PC-3 (cell line): ENCODE measurements around the gene ORMDL3. TPM values are rescaled to one million over a fixed set of nuclear protein-coding genes. Genes with fewer than 3 reads are reported as not detected.

Source experiments
- ATAC-seq: fragments of 200-7000 bp; cut with Tn5 transposase; 2 replicates; pipeline ENCODE4 v1.9.1; 2020; ENCODE audit warnings: mild to moderate bottlenecking, moderate library complexity
- Bru-seq: library from RNA; stranded (reverse); fragments of 400-500 nt; gene quantifications from one replicate; lab custom pipeline; 2021; lab: Mats Ljungman, UMichigan
- BruChase-seq, 2 experiments: library from RNA; stranded (reverse); fragments of 400-500 nt; gene quantifications; one replicate each; lab custom pipeline; 2021; lab: Mats Ljungman, UMichigan
- BruUV-seq: library from RNA; stranded (reverse); fragments of 400-500 nt; replicated peaks from 2 replicates; lab custom pipeline; 2021; lab: Mats Ljungman, UMichigan
- CTCF ChIA-PET: fragments of 300-600 bp; sonication (Branson Sonifier 250); formaldehyde crosslinking; loops from one replicate; lab custom pipeline; 2022; ENCODE audit warnings: antibody characterized with exemption; lab: Charles Lee
- POLR2A ChIA-PET: fragments of 300-600 bp; sonication (Branson Sonifier 250); formaldehyde crosslinking; loops from one replicate; lab custom pipeline; 2022; ENCODE audit warnings: antibody characterized with exemption; ENCODE audit not compliant: unreplicated experiment; lab: Charles Lee
- DNase-seq: peaks from one replicate; pipeline ENCODE4 v3.0.0-alpha.2; 2015
- H2AFZ ChIP-seq: fragments of 300-600 bp; sonication (generic); 2 replicates; pipeline ENCODE4 v1.6.0; 2016; ENCODE audit warnings: antibody characterized with exemption, low read length
- H3F3A ChIP-seq: fragments of 300-600 bp; sonication (generic); one replicate; pipeline ENCODE4 v1.6.0; 2017; ENCODE audit warnings: antibody characterized with exemption, low read length, control low read depth, mild to moderate bottlenecking; ENCODE audit not compliant: unreplicated experiment
- H3K27ac ChIP-seq: fragments of 300-600 bp; sonication (generic); 2 replicates; pipeline ENCODE4 v1.5.1; 2016; ENCODE audit warnings: mild to moderate bottlenecking, low read length
- H3K27me3 ChIP-seq: fragments of 300-600 bp; sonication (generic); 2 replicates; pipeline ENCODE4 v1.6.1; 2016; ENCODE audit warnings: low read length, mixed read lengths
- H3K36me3 ChIP-seq: fragments of 300-600 bp; sonication (generic); 2 replicates; pipeline ENCODE4 v1.6.1; 2016; ENCODE audit warnings: low read depth, mixed run types, low read length, mixed read lengths
- H3K4me1 ChIP-seq: fragments of 300-600 bp; sonication (generic); 2 replicates; pipeline ENCODE4 v1.5.1; 2016; ENCODE audit warnings: low read length; ENCODE audit not compliant: insufficient read depth
- H3K4me2 ChIP-seq: fragments of 300-600 bp; sonication (generic); 2 replicates; pipeline ENCODE4 v1.6.0; 2016; ENCODE audit warnings: low read length
- H3K4me3 ChIP-seq: fragments of 300-600 bp; sonication (generic); 2 replicates; pipeline ENCODE4 v1.5.1; 2016; ENCODE audit warnings: mild to moderate bottlenecking, low read length, mixed read lengths
- H3K79me2 ChIP-seq: fragments of 300-600 bp; sonication (generic); 2 replicates; pipeline ENCODE4 v1.6.1; 2017; ENCODE audit warnings: low read length, mixed read lengths
- H3K9ac ChIP-seq: fragments of 300-600 bp; sonication (generic); 2 replicates; pipeline ENCODE4 v1.6.0; 2016; ENCODE audit warnings: mild to moderate bottlenecking, low read length
- H3K9me2 ChIP-seq: fragments of 300-600 bp; sonication (generic); replicated peaks from 2 replicates; pipeline ENCODE4 v1.6.1; 2016; ENCODE audit warnings: mixed run types, low read length, mixed read lengths
- H3K9me3 ChIP-seq: fragments of 300-600 bp; sonication (generic); 2 replicates; pipeline ENCODE4 v1.6.1; 2016; ENCODE audit warnings: low read length, mixed read lengths
- H4K20me1 ChIP-seq: fragments of 300-600 bp; sonication (generic); 2 replicates; pipeline ENCODE4 v1.6.1; 2016; ENCODE audit warnings: low read length, mixed read lengths
- EZH2 ChIP-seq: fragments of 300-600 bp; sonication (generic); IDR thresholded peaks from one replicate; pipeline ENCODE4 v1.6.1; 2017; ENCODE audit warnings: antibody characterized with exemption, mild to moderate bottlenecking, low read length; ENCODE audit not compliant: unreplicated experiment
- EZH2phosphoT487 ChIP-seq: fragments of 300-600 bp; sonication (generic); IDR thresholded peaks from 2 replicates; pipeline ENCODE4 v1.6.1; 2018; ENCODE audit warnings: mild to moderate bottlenecking, antibody characterized with exemption, low read length, borderline replicate concordance
- intact Hi-C: fragments of 100-400 bp; cut with micrococcal nuclease; formaldehyde crosslinking; loops from 2 replicates; pipeline ENCODE4 v1.9.0; 2023
- long read RNA-seq: library from polyadenylated mRNA; unstranded; transcript quantifications from one replicate; pipeline ENCODE4 v2.0.0, GENCODE V29; 2021; ENCODE audit not compliant: unreplicated experiment
- total RNA-seq: library from RNA; depleted of rRNA; stranded (reverse); fragments of >200 nt; gene quantifications from 2 replicates; pipeline ENCODE4 v1.2.3, GENCODE V29; 2014; rRNA removed
- TF ChIP-seq, protein P1 (sequence below): fragments of 300-600 bp; sonication (generic); conservative IDR thresholded peaks from 2 replicates; pipeline ENCODE4 v1.5.1; 2017; ENCODE audit warnings: antibody characterized with exemption, low read depth, mild to moderate bottlenecking, low read length

ORMDL3 gene, protein sequence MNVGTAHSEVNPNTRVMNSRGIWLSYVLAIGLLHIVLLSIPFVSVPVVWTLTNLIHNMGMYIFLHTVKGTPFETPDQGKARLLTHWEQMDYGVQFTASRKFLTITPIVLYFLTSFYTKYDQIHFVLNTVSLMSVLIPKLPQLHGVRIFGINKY
- total RNA-seq (27.0 and 27.4 TPM in 2 replicates), Bru-seq, nascent RNA (percentile 70 among the genes with signal in this experiment), BruChase-seq, experiment 1, labeled RNA remaining after a 6-hour chase (percentile 92 among the genes with signal in this experiment), BruChase-seq, experiment 2, labeled RNA remaining after a 2-hour chase (percentile 84 among the genes with signal in this experiment)
- long read RNA-seq, partial matches to known transcripts = 2 of 3 reads
- long read RNA-seq, other reads (novel, unspliced or antisense) = 0 of 3 reads

DNA sequence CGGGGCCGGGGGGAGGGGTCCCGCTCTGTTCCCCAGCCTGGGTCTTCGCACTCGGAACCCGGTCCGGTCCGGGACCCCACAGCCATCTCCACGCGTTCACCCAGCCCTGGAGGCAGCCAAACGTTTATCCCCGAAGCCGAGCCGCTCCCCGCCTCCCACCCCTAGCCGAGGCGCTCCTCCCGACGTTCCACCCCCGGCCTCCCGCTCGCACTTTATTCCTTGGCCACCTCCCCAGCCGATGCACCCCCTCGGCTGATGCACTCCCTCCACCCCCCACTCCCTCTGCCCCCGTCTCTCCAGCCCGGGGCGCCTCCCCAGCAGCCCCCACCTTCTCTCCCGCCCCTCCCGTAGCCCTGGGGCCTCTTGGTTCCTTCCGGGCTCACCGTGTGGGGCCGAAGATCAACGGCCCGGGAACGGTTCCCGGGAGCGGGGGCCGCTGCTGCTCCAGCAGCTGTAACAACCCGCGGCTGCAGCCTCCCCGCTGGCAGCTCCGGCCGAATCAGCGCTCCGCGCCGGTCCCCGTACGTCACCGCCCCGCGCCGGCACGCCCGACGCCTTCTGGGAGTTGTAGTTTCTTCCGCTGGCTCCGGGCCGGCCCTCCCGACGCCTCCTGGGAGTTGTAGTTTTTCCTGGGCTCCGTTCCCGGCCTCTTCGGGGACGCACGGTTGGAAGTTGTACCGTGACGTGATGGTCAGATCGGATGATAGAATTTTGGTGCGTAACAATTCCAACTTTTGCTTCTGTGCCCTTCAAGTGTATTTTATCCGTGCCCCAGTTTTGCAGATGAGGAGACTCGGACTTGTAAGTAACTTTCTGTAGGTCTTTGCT lies at the start of gene ORMDL3, which contains the start of gene LRRC3C:
TSS of gene ORMDL3 (minus strand) at position 501 of the 828 bp plus-strand sequence. CDS start 3,398 bp downstream, outside the sequence.
TSS of gene LRRC3C (plus strand) at position 632 of the 828 bp plus-strand sequence. CDS start 13,792 bp downstream, outside the sequence.
- no TSS peak for BruUV-seq
- Histone ChIP-seq H3K9me2 (no peaks in the 10 kb centered on the region), H3K4me3 (peak within 1 kb of the TSS; percentile 93), H2AFZ (peak within 1 kb of the TSS; percentile 78), H3K9ac (peak within 1 kb of the TSS; percentile 79), H3F3A (peaks cover 4% of the 10 kb centered on the region), H3K27me3 (no peaks in the 10 kb centered on the region), H4K20me1 (no peaks in the 10 kb centered on the region), H3K4me1 (peaks cover 43% of the 10 kb centered on the region), H3K79me2 (peaks cover 25% of the 10 kb centered on the region), H3K27ac (peak within 1 kb of the TSS; percentile 54), H3K36me3 (no peaks in the 10 kb centered on the region; the same call in 1 of the 2 replicates), H3K4me2 (peak within 1 kb of the TSS; percentile 97), H3K9me3 (no peaks in the 10 kb centered on the region)
- intact Hi-C loops = loop anchor here (2.0 kb wide), 1 partner anchor 31 kb away; no protein-coding TSS in a partner anchor
- ATAC-seq = peak; percentile 70
- CTCF ChIA-PET = interaction anchor here (0.6 kb wide), 1 partner anchor 53 kb away, joined by 4 read pairs; the partner anchor contains the start of gene PSMD3
- DNase-seq = peak; percentile 85
- POLR2A ChIA-PET = interaction anchor here (0.5 kb wide), 1 partner anchor 1621 kb away, joined by 4 read pairs; no protein-coding TSS in a partner anchor
- TF ChIP-seq EZH2phosphoT487 = no peak
- TF ChIP-seq, protein P1, sequence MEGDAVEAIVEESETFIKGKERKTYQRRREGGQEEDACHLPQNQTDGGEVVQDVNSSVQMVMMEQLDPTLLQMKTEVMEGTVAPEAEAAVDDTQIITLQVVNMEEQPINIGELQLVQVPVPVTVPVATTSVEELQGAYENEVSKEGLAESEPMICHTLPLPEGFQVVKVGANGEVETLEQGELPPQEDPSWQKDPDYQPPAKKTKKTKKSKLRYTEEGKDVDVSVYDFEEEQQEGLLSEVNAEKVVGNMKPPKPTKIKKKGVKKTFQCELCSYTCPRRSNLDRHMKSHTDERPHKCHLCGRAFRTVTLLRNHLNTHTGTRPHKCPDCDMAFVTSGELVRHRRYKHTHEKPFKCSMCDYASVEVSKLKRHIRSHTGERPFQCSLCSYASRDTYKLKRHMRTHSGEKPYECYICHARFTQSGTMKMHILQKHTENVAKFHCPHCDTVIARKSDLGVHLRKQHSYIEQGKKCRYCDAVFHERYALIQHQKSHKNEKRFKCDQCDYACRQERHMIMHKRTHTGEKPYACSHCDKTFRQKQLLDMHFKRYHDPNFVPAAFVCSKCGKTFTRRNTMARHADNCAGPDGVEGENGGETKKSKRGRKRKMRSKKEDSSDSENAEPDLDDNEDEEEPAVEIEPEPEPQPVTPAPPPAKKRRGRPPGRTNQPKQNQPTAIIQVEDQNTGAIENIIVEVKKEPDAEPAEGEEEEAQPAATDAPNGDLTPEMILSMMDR = no peak
- no peak for TF ChIP-seq EZH2

DNA sequence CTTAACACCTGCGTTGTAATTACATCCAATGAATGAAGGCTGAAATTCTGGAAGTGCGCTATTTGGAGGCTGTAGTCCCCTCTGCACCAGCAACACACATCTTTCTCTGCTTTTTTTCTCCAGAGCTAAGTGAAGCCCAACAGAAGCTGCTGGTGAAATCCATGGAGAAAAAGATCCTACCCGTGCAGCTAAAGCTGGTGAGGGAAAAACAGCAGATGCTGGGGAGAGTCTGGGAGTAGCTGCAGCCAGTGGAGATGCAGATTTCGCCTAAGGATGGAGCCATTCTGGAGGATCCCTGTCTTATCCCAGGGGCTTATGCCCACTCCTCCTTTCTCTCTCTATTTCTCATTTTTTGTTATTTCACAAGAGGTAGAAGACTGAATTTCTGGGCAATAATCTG lies 48.4 kb upstream of the ORMDL3 start:
- no peak overlapping the region for H3K27ac ChIP-seq
- no peak for DNase-seq
- no peaks in the 10 kb centered on the region for H3K36me3 ChIP-seq
- no peak for ATAC-seq
- TF ChIP-seq, protein P1 = no peak
- TF ChIP-seq EZH2 (no peak), EZH2phosphoT487 (no peak)
- no TSS peak for BruUV-seq
- no peak overlapping the region for H2AFZ ChIP-seq
- POLR2A ChIA-PET = no interaction called here
- peaks cover 2% of the 10 kb centered on the region for H3K79me2 ChIP-seq
- CTCF ChIA-PET = no interaction called here
- no peak overlapping the region for H3K9ac ChIP-seq
- peaks cover 13% of the 10 kb centered on the region for H3K4me1 ChIP-seq
- intact Hi-C loops = no loop called here
- no peaks in the 10 kb centered on the region for H3K9me3 ChIP-seq
- H4K20me1 ChIP-seq = no peaks in the 10 kb centered on the region
- no peaks in the 10 kb centered on the region for H3K9me2 ChIP-seq
- no peaks in the 10 kb centered on the region for H3F3A ChIP-seq
- H3K4me3 ChIP-seq = no peak overlapping the region
- no peak overlapping the region for H3K4me2 ChIP-seq
- H3K27me3 ChIP-seq = no peaks in the 10 kb centered on the region
